GM18868 (cell line): ENCODE data around the gene SLC39A13.

Source experiments
- ATAC-seq: cut with Tn5 transposase; IDR thresholded peaks from one replicate; pipeline ENCODE4 v1.9.1; 2021; ENCODE audit warnings: mild to moderate bottlenecking, moderate library complexity; ENCODE audit not compliant: unreplicated experiment

The SLC39A13 gene

GRCh38 chr11:47383071-47383470 is 25.3 kb upstream of the SLC39A13 start:
- no peak for ATAC-seq

GRCh38 chr11:47384498-47384897 is 23.9 kb upstream of the SLC39A13 start:
- no peak for ATAC-seq

GRCh38 chr11:47387944-47388696 is 20.3 kb upstream of the SLC39A13 start:
- ATAC-seq = no peak

GRCh38 chr11:47388697-47389576 is 19.5 kb upstream of the SLC39A13 start:
- no peak for ATAC-seq

- ATAC-seq = no peak
Measured at GRCh38 chr11:47389577-47390421, 18.6 kb upstream of the SLC39A13 start.

- no peak for ATAC-seq
Measured at GRCh38 chr11:47390422-47390760, 18.0 kb upstream of the SLC39A13 start.

- no peak for ATAC-seq
Measured at GRCh38 chr11:47391077-47391583, 17.3 kb upstream of the SLC39A13 start.

- no peak for ATAC-seq
Measured at GRCh38 chr11:47391711-47392432, 16.5 kb upstream of the SLC39A13 start.

GRCh38 chr11:47392546-47393162 is 15.7 kb upstream of the SLC39A13 start:
- ATAC-seq = no peak

GRCh38 chr11:47393163-47394049 is 15.0 kb upstream of the SLC39A13 start:
- ATAC-seq = no peak

GRCh38 chr11:47394050-47394321 is 14.4 kb upstream of the SLC39A13 start:
- no peak for ATAC-seq

- no peak for ATAC-seq
Measured at GRCh38 chr11:47394322-47395222, 13.8 kb upstream of the SLC39A13 start.

GRCh38 chr11:47395223-47396048 is 13.0 kb upstream of the SLC39A13 start:
- no peak for ATAC-seq

- no peak for ATAC-seq
Measured at GRCh38 chr11:47396049-47396320, 12.4 kb upstream of the SLC39A13 start.

- ATAC-seq = no peak
Measured at GRCh38 chr11:47398011-47398410, 10.4 kb upstream of the SLC39A13 start.

GRCh38 chr11:47398551-47398950 is 9.8 kb upstream of the SLC39A13 start:
- ATAC-seq = no peak
